Activated T-helper 1 cell treated with Interleukin-2 at 50 U/mL for 16 hours (primary cell): ENCODE results near the gene ME2.
"Not testable (repeated sequence)": the region's sequence is repeated elsewhere in the genome, so short reads cannot be mapped to it uniquely, and the experiment has no call there.

Experiments
- DNase-seq: peaks from one replicate; pipeline ENCODE4 v3.0.0-alpha.2; 2020; ENCODE audit warnings: low read depth

Gene ME2

GRCh38 chr18:50861617-50862016 lies 17.3 kb upstream of the ME2 start:
- DNase-seq = no peak

- DNase-seq = no peak
Observed at GRCh38 chr18:50862401-50862800, 16.5 kb upstream of the ME2 start.

GRCh38 chr18:50863840-50864375 lies 15.0 kb upstream of the ME2 start:
- no peak for DNase-seq

- DNase-seq = no peak
Observed at GRCh38 chr18:50866765-50867164, 12.2 kb upstream of the ME2 start.

- DNase-seq = no peak
Observed at GRCh38 chr18:50869150-50869549, 9.8 kb upstream of the ME2 start.

- no peak for DNase-seq
Observed at GRCh38 chr18:50870138-50870845, 8.6 kb upstream of the ME2 start.

GRCh38 chr18:50871846-50872245 lies 7.1 kb upstream of the ME2 start:
- no peak for DNase-seq

GRCh38 chr18:50875966-50876536 lies 2.9 kb upstream of the ME2 start:
- DNase-seq = no peak

GRCh38 chr18:50877545-50878265 lies 1.2 kb upstream of the ME2 start:
- no peak for DNase-seq

- DNase-seq = peak; percentile 5
Observed at GRCh38 chr18:50879302-50880118, 592 bp downstream of the ME2 start.

- DNase-seq = no peak
Observed at GRCh38 chr18:50880119-50880465, 1.2 kb downstream of the ME2 start.

- DNase-seq = not testable (repeated sequence)
Observed at GRCh38 chr18:50880944-50881343, 2.0 kb downstream of the ME2 start.

- DNase-seq = no peak
Observed at GRCh38 chr18:50886929-50887328, 8.0 kb downstream of the ME2 start.

- no peak for DNase-seq
Observed at GRCh38 chr18:50895350-50896045, 16.6 kb downstream of the ME2 start.

- no peak for DNase-seq
Observed at GRCh38 chr18:50896093-50896492, 17.2 kb downstream of the ME2 start.

- no peak for DNase-seq
Observed at GRCh38 chr18:50898919-50899318, 20.0 kb downstream of the ME2 start.

GRCh38 chr18:50902797-50903196 lies 23.9 kb downstream of the ME2 start:
- DNase-seq = no peak

GRCh38 chr18:50906843-50907242 lies 27.9 kb downstream of the ME2 start:
- no peak for DNase-seq

GRCh38 chr18:50909261-50909660 lies 30.3 kb downstream of the ME2 start:
- DNase-seq = no peak

GRCh38 chr18:50911006-50911405 lies 32.1 kb downstream of the ME2 start:
- no peak for DNase-seq

GRCh38 chr18:50917021-50917420 lies 38.1 kb downstream of the ME2 start:
- DNase-seq = no peak

- DNase-seq = no peak
Observed at GRCh38 chr18:50918153-50918552, 39.2 kb downstream of the ME2 start.
